K562 (cell line): ENCODE results near the gene IGFL1. TPM values are rescaled to one million over a fixed set of nuclear protein-coding genes. Genes with fewer than 3 reads are reported as not detected.

ENCODE experiments used
- BRCA1 ChIP-seq, 2 experiments: fragments of 450-650 bp in 1 of 2; sonication (generic) in 1 of 2; formaldehyde crosslinking in 1 of 2; IDR thresholded peaks; 2 replicates each; pipeline versions ENCODE4 v1.5.0 to v1.6.1; 2017 to 2020; ENCODE audit warnings: mild to moderate bottlenecking in 1 of 2, missing genetic modification reagents in 1 of 2
- CBX2 ChIP-seq: fragments of 200-600 bp; sonication (generic); IDR thresholded peaks from one replicate; pipeline ENCODE4 v1.6.1; 2012; ENCODE audit warnings: mild to moderate bottlenecking, low read length, inconsistent platforms; ENCODE audit not compliant: insufficient read depth, poor library complexity, severe bottlenecking
- HMGN3 ChIP-seq: IDR thresholded peaks from 2 replicates; pipeline ENCODE4 v1.6.1; 2011; ENCODE audit warnings: borderline replicate concordance, low read depth, mild to moderate bottlenecking, mixed read lengths, low read length; ENCODE audit not compliant: insufficient read length; ENCODE audit errors: extremely low read depth
- HNRNPL ChIP-seq: fragments of 200-400 bp; formaldehyde crosslinking; IDR thresholded peaks from 2 replicates; pipeline ENCODE4 v1.6.1; 2017; ENCODE audit warnings: low read depth, mild to moderate bottlenecking, low read length
- NFIC ChIP-seq: fragments of 450-650 bp; IDR thresholded peaks from 2 replicates; pipeline ENCODE4 v1.6.1; 2017; ENCODE audit warnings: mild to moderate bottlenecking, inconsistent platforms
- RBM25 ChIP-seq: fragments of 200-400 bp; formaldehyde crosslinking; IDR thresholded peaks from 2 replicates; pipeline ENCODE4 v1.6.1; 2018; ENCODE audit warnings: low read length, low read depth, moderate library complexity; ENCODE audit not compliant: severe bottlenecking
- TEAD4 ChIP-seq, 2 experiments: sonication (generic) in 1 of 2; formaldehyde crosslinking in 1 of 2; IDR thresholded peaks; 2 replicates each; pipeline versions ENCODE4 v1.6.1 to v1.8.0; 2012 to 2022; ENCODE audit warnings: borderline replicate concordance in 1 of 2, inconsistent platforms in 1 of 2, low read length in 1 of 2, mild to moderate bottlenecking in 1 of 2, missing genetic modification reagents in 1 of 2
- TGIF2 ChIP-seq: sonication (generic); formaldehyde crosslinking; IDR thresholded peaks from 2 replicates; pipeline ENCODE4 v1.8.1; 2022; ENCODE audit warnings: mild to moderate bottlenecking, missing genetic modification reagents, moderate library complexity
- XRCC5 ChIP-seq: fragments of 200-400 bp; formaldehyde crosslinking; IDR thresholded peaks from 2 replicates; pipeline ENCODE4 v1.6.1; 2017; ENCODE audit warnings: low read depth, mild to moderate bottlenecking, low read length
- YY1 ChIP-seq, 3 experiments: IDR thresholded peaks; 2 replicates each; pipeline ENCODE4 v1.6.1; 2011; ENCODE audit warnings: low read length in 2 of 3, mild to moderate bottlenecking in 2 of 3, moderate library complexity in 2 of 3, borderline replicate concordance in 1 of 3, control low read depth in 1 of 3, low read depth in 1 of 3; ENCODE audit not compliant: insufficient read depth in 3 of 3, insufficient replicate concordance in 2 of 3, control insufficient read depth in 1 of 3, insufficient read length in 1 of 3; ENCODE audit errors: extremely low read depth in 1 of 3
- ZZZ3 ChIP-seq: fragments of 450-650 bp; IDR thresholded peaks from 2 replicates; pipeline ENCODE4 v1.6.1; 2016; ENCODE audit warnings: antibody characterized with exemption, mild to moderate bottlenecking, moderate library complexity
- polyA plus RNA-seq, 8 experiments: library from polyadenylated mRNA; depleted of rRNA in 4 of 8; stranded (reverse) in 5 of 8; unstranded in 3 of 8; fragments of >200 nt; fragmentation: Nextera tagmentation in 2 of 8; fragmentation: Illumina TruSeq in 1 of 8; extraction: Ambion mirVana in 2 of 8; extraction: Trizol in 1 of 8; gene quantifications; 2 replicates each; pipeline versions ENCODE4 v1.2.1 to v1.2.3, GENCODE V29; 2011 to 2014; ENCODE audit warnings: inconsistent platforms in 1 of 8, missing spikeins in 1 of 8
- total RNA-seq, 7 experiments: library from RNA; depleted of rRNA in 6 of 7; stranded (reverse); fragments of >200 nt in 6 of 7; fragmentation: Illumina TruSeq in 2 of 7; extraction: Trizol in 2 of 7; gene quantifications; 2 replicates each; pipeline versions ENCODE4 v1.2.1 to v1.2.3, GENCODE V29; 2011 to 2021; ENCODE audit warnings: low replicate concordance in 1 of 7
- TF ChIP-seq, protein P1 (sequence below): fragments of 250-450 bp; sonication (Bioruptor Pico); IDR thresholded peaks from 2 replicates; pipeline ENCODE4 v1.5.0; 2020; ENCODE audit warnings: mild to moderate bottlenecking, borderline replicate concordance
- TF ChIP-seq, protein P2 (sequence below): sonication (generic); formaldehyde crosslinking; IDR thresholded peaks from 2 replicates; pipeline ENCODE4 v1.8.0; 2022; ENCODE audit warnings: mild to moderate bottlenecking, missing genetic modification reagents, borderline replicate concordance
- TF ChIP-seq, protein P3 (sequence below): sonication (generic); formaldehyde crosslinking; IDR thresholded peaks from 2 replicates; pipeline ENCODE4 v1.8.1; 2023; ENCODE audit warnings: mild to moderate bottlenecking, missing genetic modification reagents
- TF ChIP-seq, protein P4 (sequence below): sonication (generic); formaldehyde crosslinking; IDR thresholded peaks from 2 replicates; pipeline ENCODE4 v1.8.0; 2022; ENCODE audit warnings: missing genetic modification reagents, mild to moderate bottlenecking, borderline replicate concordance

IGFL1 gene
- total and polyA plus RNA-seq, 9 of the 15 experiments (the other 6 are each of a cell fraction or from before 2014, with no cell fraction given), result not detected

DNA sequence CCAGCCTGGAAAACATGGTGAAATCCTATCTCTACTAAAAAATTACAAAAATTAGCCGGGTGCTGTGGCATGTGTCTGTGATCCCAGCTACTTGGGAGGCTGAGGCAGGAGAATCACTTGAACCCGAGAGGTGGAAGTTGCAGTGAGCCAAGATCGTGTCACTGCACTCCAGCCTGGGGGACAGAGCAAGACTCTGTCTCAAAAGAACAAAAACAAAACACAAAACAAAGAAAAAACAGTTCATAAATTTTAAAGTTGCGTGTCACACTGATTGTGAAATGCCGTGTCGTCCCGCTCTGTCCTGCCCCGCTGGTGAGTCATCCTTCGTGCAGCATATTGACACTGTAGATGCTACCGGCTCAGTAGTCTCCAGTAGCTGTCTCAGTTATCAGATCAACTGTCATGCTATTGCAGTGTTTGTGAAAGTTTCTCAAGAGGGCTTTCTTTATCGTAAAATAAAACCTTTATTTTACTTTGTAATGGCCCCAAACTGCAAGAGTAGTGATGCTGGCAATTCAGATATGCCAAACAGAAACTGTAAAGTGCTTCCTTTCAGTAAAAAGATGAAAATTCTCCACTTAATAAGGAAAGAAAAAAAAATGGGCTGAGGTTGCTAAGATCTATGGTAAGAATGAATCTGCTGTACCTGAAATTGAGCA, 36.4 kb upstream of the IGFL1 start (continued):
- TF ChIP-seq, protein P1, sequence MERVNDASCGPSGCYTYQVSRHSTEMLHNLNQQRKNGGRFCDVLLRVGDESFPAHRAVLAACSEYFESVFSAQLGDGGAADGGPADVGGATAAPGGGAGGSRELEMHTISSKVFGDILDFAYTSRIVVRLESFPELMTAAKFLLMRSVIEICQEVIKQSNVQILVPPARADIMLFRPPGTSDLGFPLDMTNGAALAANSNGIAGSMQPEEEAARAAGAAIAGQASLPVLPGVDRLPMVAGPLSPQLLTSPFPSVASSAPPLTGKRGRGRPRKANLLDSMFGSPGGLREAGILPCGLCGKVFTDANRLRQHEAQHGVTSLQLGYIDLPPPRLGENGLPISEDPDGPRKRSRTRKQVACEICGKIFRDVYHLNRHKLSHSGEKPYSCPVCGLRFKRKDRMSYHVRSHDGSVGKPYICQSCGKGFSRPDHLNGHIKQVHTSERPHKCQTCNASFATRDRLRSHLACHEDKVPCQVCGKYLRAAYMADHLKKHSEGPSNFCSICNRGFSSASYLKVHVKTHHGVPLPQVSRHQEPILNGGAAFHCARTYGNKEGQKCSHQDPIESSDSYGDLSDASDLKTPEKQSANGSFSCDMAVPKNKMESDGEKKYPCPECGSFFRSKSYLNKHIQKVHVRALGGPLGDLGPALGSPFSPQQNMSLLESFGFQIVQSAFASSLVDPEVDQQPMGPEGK, result peak; percentile 67
- no peak for TF ChIP-seq RBM25
- TF ChIP-seq, protein P2, sequence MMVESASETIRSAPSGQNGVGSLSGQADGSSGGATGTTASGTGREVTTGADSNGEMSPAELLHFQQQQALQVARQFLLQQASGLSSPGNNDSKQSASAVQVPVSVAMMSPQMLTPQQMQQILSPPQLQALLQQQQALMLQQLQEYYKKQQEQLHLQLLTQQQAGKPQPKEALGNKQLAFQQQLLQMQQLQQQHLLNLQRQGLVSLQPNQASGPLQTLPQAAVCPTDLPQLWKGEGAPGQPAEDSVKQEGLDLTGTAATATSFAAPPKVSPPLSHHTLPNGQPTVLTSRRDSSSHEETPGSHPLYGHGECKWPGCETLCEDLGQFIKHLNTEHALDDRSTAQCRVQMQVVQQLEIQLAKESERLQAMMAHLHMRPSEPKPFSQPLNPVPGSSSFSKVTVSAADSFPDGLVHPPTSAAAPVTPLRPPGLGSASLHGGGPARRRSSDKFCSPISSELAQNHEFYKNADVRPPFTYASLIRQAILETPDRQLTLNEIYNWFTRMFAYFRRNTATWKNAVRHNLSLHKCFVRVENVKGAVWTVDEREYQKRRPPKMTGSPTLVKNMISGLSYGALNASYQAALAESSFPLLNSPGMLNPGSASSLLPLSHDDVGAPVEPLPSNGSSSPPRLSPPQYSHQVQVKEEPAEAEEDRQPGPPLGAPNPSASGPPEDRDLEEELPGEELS (CRISPR knock-in tag), result no peak
- no peak for TF ChIP-seq HMGN3
- no peak for TF ChIP-seq ZZZ3
- TF ChIP-seq CBX2, result no peak
- no peak for TF ChIP-seq XRCC5
- no peak for TF ChIP-seq YY1 (IDR thresholded peaks at IDR 0.05; ENCODE audit: borderline replicate concordance in 1 of 3, control insufficient read depth in 1 of 3, extremely low read depth in 1 of 3, insufficient read depth in 3 of 3, insufficient read length in 1 of 3, insufficient replicate concordance in 2 of 3, low read depth in 1 of 3, low read length in 2 of 3)
- peak; percentile 85 for TF ChIP-seq TEAD4 (IDR thresholded peaks at IDR 0.05; ENCODE audit: low read length)
- no peak for TF ChIP-seq TEAD4 (CRISPR knock-in tag; IDR thresholded peaks at IDR 0.05; ENCODE audit: borderline replicate concordance)
- TF ChIP-seq, protein P3, sequence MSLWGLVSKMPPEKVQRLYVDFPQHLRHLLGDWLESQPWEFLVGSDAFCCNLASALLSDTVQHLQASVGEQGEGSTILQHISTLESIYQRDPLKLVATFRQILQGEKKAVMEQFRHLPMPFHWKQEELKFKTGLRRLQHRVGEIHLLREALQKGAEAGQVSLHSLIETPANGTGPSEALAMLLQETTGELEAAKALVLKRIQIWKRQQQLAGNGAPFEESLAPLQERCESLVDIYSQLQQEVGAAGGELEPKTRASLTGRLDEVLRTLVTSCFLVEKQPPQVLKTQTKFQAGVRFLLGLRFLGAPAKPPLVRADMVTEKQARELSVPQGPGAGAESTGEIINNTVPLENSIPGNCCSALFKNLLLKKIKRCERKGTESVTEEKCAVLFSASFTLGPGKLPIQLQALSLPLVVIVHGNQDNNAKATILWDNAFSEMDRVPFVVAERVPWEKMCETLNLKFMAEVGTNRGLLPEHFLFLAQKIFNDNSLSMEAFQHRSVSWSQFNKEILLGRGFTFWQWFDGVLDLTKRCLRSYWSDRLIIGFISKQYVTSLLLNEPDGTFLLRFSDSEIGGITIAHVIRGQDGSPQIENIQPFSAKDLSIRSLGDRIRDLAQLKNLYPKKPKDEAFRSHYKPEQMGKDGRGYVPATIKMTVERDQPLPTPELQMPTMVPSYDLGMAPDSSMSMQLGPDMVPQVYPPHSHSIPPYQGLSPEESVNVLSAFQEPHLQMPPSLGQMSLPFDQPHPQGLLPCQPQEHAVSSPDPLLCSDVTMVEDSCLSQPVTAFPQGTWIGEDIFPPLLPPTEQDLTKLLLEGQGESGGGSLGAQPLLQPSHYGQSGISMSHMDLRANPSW (CRISPR knock-in tag), result no peak
- TF ChIP-seq TGIF2, result no peak
- no peak; the same call in 1 of the 2 replicates for TF ChIP-seq NFIC
- no peak for TF ChIP-seq HNRNPL
- TF ChIP-seq BRCA1 (IDR thresholded peaks at IDR 0.05), result no peak
- no peak for TF ChIP-seq BRCA1 (CRISPR knock-in tag; IDR thresholded peaks at IDR 0.05)
- TF ChIP-seq, protein P4, sequence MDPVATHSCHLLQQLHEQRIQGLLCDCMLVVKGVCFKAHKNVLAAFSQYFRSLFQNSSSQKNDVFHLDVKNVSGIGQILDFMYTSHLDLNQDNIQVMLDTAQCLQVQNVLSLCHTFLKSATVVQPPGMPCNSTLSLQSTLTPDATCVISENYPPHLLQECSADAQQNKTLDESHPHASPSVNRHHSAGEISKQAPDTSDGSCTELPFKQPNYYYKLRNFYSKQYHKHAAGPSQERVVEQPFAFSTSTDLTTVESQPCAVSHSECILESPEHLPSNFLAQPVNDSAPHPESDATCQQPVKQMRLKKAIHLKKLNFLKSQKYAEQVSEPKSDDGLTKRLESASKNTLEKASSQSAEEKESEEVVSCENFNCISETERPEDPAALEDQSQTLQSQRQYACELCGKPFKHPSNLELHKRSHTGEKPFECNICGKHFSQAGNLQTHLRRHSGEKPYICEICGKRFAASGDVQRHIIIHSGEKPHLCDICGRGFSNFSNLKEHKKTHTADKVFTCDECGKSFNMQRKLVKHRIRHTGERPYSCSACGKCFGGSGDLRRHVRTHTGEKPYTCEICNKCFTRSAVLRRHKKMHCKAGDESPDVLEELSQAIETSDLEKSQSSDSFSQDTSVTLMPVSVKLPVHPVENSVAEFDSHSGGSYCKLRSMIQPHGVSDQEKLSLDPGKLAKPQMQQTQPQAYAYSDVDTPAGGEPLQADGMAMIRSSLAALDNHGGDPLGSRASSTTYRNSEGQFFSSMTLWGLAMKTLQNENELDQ, result no peak
